Iris pigment epithelial cell (primary cell): ENCODE data around the gene LRP1B.
"Not testable (repeated sequence)": the region's sequence is repeated elsewhere in the genome, so short reads cannot be mapped to it uniquely, and the experiment has no call there.

ENCODE experiments used
- DNase-seq: peaks from one replicate; pipeline ENCODE4 v3.0.0-alpha.2; 2011; ENCODE audit warnings: low read depth

Gene LRP1B

DNA sequence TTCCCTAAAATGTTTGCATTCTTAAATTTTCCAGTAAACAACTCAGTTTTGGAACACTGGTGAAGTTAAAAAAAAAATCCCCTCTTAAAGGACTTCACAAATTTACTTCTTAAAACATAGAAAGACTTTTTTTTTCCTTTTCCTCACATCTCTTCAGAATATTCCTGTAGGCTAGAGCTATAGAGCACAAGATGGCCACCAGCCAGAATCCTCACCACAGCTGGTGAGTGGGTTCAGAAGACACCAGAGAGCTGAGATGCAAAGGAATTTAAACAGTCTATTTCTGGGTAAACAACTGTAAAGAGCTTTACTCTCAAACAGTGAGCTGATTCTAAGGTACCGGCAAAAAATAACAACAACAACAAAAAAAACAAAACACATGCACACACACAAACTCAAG lies 252.8 kb downstream of the LRP1B start:
- DNase-seq, result peak; percentile 0

DNA sequence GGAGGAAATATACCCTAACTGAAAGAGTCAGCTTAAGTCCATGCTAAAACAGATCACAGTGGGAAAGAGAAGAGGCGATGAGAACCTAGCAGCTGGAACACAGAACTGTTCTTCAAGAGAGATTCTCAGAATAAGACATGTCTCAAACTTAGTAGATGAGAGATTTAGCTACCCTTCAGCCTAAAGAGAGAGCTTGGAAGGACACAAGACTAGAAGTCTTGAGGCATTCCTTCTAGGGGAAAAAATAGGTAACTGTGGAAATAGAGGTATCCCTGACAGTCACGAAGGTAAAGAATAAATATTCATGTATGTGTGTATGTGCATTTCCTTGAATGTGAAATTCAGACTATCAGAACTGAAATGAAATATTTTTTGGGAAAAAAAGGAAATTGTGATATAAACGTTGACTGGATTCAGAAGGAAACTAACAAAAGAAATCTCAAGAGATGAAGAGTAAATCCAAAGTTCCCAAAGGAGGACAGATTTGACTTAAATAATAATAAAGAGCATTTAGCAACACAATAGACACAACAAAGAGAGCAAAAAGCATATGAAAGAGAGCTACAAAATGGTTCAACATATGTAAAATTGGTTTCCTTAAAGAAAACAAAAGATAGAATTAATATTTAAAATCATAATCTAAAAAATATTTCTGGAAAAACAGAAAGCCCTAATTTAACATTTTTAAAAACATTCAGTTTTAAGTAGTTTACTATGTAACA lies 258.7 kb downstream of the LRP1B start:
- no peak for DNase-seq

GRCh38 chr2:141869572-141869971 lies 261.2 kb downstream of the LRP1B start:
- DNase-seq, result no peak

GRCh38 chr2:141863964-141864363 lies 266.9 kb downstream of the LRP1B start:
- no peak for DNase-seq

DNA sequence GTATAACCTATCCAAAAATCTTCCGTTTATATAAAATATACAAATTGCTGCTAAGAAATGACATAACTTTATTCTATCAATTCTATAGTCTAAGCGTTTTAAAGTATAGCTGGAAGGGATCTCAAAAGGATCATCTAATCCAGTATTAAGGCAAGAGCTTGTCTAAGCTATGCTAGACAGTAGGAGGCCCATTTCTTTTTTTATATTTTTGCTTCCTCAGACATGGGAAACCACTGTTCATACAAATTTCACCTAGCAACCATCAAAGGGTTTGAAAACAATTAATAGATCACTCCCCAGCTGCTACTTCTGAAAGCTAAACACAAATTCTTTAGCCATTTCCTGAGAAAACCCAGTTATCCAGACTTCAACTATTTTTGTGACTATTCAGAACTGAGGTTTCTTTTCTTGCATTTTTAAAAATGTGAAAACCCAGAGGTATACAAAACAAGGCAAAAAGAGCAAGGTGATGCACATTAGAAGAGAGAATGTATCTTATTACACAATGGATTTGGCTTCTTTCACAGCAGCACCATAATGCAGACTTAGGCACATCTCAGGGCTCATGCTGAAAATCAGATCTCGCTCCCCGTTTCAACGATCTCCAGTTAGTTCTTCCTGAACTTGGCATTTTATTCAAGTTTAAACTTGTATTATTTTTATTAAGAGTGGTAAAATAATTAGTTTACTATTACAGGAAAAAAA lies 274.4 kb downstream of the LRP1B start:
- no peak for DNase-seq

GRCh38 chr2:141848191-141848590 lies 282.6 kb downstream of the LRP1B start:
- no peak for DNase-seq

DNA sequence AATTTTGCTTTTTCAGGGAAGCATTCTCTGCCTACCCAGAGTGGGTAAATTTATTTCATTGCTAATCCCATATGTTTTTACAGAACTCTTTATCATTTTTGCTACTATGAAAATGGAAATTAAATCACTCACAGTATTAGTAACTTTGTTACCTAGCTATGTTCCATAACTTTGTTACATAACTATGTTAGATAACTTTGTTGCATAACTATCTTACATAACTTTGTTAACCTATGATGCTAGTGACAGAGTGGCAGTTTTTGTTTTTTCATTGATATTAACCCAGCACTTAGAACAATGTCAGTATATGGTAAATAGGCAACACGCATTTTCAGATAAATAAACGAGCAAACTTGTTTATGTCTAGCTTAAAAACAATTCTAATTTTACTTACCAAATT lies 286.6 kb downstream of the LRP1B start:
- no peak for DNase-seq

DNA sequence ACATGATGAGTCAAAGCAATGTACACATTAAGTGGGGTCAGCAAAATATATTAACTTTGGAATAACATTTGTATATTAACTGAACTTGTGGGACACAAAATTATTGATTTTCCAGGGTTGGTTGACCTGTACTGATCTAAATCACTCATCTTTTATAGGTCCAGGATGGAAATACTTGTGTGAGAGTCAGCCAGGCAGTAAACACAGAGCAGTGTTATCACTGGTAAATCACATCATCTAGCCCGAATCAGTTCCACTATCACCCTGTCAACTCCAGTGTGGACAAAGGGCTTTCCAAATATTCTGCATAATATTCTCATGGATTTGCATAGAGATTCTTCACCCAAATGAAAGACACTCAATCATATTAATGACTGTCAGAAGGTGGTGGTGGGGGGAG lies 295.7 kb downstream of the LRP1B start:
- DNase-seq, result no peak

DNA sequence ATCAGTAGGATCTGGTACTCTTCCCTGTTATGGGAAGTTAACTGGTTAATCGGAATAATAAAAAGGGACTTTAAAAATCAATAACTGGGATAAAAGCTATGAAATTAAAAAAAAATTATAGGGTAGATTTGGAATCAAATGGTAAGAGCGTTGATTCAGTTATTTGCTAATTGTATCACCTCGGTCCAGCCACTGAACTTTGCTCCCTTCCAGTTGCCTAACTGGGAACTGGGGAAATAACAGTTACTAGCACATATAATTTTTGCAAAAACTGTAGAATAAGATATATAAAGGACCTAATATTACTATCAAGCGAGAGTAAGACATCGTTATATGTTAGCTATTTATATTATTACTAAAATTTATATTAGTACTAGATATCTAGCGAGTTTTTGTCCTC lies 302.1 kb downstream of the LRP1B start:
- DNase-seq, result no peak

DNA sequence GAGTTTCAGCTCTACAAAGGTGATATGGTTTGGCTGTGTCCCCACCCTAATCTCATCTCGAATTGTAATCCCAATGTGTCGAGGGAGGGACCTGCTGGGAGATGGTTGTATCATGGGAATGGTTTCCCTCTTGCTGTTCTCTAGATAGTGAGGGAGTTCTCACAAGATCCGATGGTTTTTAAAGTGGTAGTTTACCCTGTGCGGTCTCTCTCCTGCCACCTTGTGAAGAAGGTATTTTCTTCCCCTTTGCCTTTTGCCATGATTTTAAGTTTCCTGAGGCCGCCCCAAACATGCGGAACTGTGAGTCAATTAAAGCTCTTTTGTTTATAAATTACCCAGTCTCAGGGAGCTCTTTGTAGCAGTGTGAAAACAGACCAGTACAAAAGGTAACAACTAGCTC lies 306.0 kb downstream of the LRP1B start:
- DNase-seq, result no peak

DNA sequence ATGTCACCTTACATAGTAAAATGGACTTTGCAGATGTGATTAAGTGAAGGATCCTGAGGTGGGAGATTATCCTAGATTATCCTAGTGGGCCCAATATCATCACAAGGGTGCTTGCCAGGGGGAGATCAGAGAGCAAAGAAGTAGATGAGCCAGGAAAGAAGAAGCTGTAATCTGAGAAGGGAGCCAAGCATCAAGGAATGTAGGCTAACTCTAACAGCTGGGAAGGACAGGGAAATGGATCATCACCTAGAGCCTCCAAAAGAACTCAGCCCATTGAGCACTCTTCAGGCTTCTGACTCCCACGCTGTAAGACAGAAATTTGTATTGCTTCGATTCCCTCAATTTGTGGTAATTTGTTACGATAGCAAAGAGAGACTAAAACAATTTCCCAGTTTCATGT lies 309.9 kb downstream of the LRP1B start:
- no peak for DNase-seq

DNA sequence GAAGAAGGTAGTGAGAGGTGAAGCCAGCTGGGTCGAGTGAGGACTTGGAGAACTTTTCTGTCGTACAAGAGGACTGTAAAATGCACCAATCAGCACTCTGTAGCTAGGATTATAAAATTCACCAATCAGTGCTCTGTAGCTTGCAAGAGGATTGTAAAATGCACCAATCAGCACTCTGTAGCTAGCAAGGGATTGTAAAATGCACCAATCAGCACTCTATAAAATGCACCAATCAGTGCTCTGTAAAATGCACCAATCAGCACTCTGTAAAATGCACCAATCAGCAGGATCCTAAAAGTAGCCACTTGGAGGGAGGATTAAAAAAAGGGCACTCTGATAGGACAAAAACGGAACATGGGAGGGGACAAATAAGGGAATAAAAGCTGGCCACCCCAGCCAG lies 315.5 kb downstream of the LRP1B start:
- DNase-seq, result not testable (repeated sequence)

DNA sequence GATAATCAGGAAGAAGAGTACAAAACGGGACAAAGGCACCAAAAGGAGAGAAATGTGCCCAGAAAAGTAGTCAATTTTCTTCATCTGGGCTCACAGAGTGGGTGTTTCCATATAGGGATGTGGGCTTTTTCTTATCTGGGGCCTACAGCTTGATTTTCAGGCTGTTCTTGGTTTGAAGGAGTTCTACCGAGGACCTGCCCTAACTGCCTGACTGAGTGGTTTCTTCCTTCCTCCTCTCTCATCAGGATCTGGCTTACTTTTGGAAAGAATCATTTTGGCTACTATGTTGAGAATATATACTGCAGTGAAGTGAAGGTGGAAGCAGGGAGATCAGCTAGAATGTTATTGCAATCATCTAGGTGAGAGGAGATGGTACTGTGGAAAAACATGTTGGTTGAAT lies 316.7 kb downstream of the LRP1B start:
- no peak for DNase-seq

GRCh38 chr2:141810148-141810547 lies 320.7 kb downstream of the LRP1B start:
- DNase-seq, result no peak

DNA sequence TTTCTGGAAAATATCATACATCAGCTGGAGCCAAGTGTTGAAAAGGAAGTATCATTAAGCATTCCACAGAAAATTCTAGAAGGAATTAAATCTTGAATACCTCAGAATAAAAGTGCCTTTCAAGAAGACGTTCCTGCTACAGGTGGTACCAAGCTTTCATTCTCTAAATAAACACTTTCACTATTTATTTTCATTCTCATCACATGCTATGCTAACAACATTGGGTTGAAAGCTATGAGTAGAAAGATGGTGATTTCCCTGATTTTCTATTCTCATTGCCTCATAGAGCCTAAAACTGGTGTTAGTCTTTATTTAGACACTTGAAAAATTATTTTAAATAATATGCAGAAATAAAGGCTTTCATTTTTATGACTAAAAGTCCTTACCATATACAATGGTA lies 324.7 kb downstream of the LRP1B start:
- DNase-seq, result no peak

DNA sequence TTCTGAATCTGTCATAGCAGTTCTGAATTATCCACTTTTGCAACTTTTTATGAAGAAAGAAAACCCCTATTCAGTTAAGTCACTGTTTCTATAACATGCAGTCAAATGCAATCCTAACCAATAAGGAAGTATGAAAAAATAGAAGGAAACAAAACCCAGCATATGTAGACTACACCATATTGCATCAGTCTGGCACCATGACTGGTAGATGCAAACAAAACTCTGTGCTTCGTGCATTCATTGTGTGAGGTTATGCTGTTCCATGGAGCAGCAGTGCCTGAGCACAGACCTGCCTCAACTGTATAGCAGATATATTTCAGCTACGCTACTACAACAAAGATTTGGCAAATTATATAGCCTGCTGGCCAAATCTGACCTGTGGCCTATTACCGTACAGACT lies 325.5 kb downstream of the LRP1B start:
- no peak for DNase-seq

GRCh38 chr2:141796449-141796848 lies 334.4 kb downstream of the LRP1B start:
- DNase-seq, result no peak

GRCh38 chr2:141791521-141791920 lies 339.3 kb downstream of the LRP1B start:
- no peak for DNase-seq

DNA sequence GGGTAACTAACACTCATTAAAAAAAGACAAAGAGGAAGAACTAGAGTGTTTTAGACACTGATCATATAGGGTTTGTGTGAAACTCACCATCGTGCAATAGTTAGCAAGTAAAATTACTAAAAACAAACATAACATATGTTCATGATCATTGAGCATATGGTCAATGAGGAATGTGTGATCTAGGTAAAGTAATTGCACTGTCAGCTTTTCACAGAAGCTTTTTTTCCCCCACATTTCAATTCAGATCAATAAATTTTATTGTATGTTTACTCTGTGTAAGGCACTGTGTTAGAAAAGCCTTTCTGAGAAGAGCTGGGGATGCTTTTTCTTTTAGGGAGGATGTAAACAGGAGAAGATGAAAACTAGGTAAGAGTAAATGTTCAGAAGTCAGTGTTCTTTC lies 348.2 kb downstream of the LRP1B start:
- DNase-seq, result no peak

- no peak for DNase-seq
Measured at GRCh38 chr2:141778315-141778835, 352.4 kb downstream of the LRP1B start.

- no peak for DNase-seq
Measured at GRCh38 chr2:141770530-141770929, 360.3 kb downstream of the LRP1B start.

GRCh38 chr2:141767691-141768090 lies 363.1 kb downstream of the LRP1B start:
- no peak for DNase-seq

DNA sequence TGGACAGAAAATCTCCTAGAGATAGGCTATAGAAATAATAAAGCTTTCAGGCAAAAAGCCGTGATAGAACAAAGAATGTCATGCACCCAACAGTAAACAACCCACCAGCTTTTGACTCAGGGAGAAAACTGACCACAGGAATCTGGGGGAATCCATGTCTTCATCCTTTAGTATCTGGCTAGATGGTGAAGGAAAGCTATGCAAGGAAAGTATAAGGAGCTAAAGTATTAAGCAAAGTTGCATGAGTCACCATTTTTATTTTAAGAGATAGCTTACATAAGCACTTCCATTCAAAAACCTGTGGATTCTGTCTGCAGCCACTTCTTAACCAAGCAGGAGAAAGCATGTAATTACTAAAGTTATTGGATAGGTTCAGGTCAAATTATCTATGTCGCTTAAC lies 363.8 kb downstream of the LRP1B start:
- peak; percentile 77 for DNase-seq

GRCh38 chr2:141766225-141766624 lies 364.6 kb downstream of the LRP1B start:
- DNase-seq, result no peak
